ENCODE results near the gene GFER.
"Not testable (repeated sequence)": the region's sequence is repeated elsewhere in the genome, so short reads cannot be mapped to it uniquely, and the experiment has no call there.

GFER gene

DNA sequence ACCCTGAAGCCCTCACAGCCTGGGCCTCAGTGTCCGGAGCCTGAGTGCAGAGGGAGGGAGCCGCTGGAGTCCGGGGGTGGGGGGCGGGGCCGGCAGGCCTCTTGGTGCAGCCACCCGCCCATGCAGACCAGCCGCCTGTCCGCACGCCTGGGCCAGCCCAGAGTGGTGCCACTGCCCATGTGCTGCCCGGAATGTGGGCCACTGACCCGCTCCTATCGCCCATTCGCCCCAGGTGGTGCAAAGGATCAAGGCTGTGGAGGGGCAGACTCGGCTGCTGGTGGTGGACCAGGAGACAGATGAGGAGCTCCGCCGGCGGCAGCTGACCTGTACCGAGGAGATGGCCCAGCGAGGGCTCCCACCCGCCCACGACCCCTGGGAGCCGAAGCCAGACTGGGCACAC, 45.4 kb downstream of the GFER start:
- FAIRE-seq: no peak

DNA sequence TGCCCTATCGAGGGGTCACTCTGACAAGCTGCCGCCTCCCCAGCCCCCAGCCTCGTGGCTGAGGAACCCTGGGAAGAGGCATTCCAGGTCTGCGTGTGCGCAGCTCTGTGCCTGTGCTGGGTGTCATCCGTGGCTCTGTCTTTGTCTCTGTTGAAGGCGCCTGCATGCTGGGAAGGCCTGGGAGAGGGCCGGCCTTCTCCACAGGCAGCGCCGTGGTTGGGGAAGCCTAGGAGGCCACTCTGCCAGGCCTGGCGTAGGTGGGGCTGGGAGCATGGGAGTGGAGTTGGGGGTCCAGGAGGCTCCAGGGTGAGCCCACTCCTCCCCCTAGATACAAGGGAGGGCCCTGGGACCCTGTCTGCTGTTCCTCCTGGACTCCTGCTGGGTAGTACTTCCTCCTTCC, 46.0 kb downstream of the GFER start:
- FAIRE-seq: no peak

DNA sequence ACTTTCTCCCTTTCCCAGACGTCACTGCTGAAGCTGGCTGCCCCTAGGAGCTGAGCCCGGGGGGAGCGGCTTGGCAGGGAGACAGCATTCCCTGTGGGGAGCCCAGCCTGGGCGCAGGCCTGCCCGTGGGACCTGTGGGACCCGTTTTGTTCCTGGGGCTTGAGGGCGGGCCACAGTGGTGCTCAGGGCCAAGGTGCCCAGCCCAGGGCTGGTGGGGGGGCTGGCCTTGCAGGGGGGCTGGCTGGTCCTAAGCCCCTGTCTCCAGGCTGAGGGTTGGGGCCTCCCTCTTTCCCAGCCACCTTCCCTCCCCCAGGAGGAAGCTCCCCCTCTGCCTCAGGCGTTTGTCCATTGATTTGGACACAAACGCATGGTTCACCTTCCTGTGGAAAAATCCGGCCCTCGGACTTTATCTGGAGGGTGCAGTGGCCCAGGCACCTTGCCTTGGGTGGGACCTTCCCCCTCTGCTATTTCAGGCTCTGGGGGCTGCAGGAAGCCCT, 47.1 kb downstream of the GFER start:
- no peak for FAIRE-seq

DNA sequence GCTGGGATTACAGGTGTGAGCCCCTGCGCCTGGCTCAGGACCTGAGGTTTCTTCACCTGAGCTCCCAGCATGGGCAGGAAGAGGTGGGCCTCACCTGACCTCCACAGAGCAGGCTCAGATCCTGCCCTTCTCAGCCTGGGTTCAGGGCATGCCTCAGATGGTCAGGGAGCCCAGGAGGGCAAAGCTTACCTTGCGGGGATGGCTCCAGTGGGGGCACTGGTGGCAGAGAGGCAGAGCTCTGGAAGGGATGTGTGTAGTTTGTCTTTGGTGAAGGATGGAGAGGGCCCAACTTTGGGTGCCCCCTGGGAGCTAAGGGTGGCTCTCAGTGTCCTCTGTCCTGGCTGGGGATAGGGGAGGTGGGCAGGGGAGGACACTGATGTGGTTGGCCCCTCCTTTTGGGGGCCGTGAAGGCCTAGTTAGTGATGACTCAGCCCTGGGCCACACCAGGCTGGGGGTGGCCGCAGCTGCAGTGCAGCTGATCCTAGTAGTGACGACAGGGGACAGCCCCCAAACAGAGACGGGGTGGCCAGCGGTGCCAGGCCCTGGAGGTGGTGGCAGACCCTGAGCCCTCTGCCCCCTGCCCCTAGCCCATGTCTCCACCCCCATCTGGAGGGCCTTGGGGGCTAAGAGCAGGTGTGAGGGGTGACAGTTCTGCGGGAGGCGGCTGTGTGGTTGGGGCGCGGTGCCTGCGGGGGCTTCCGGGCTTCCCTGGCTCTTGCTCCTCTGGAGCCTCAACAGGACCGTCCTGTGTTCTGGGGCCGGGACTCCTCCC, 48.5 kb downstream of the GFER start:
- no peak for FAIRE-seq

DNA sequence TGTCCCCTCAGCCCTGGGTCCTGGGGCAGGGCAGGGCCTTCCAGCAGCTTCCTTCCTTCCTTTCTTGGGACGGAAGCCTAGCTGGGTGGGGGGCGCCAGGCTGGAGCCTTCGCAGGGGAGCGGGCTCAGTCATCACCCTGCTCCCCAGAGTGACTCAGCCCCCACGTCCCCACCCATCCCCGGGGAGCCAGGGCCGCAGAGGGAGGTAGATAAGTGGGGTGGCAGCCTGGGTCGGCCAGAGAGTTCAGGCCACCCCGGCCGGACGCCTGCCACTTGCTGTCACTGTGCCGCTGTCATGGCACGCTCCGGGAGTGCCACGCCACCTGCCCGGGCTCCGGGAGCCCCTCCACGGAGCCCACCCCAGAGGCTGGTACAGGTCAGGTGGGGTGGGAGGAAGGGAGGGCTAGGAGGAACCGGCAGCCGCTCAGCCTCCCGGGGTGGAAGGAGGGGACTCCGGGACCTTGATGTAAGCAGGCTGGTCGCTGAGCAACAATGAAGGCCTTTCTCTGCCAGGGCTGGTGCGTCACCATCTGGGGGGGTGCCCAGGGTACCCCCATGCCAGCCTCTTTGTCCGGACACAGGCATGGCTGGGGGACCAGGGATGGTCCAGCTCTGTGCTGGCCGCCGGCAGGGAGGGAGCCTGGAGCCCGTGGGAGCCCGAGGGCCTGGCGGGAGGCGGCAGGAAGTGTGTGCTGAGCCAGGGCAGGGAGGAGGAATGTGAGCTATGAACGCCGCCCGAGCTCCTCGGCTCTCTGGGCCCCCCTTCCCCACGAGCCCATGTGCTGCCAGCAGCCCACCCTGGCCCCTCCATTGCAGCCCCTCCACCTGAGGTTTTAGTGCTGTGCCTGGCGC, 49.3 kb downstream of the GFER start:
- FAIRE-seq: no peak

DNA sequence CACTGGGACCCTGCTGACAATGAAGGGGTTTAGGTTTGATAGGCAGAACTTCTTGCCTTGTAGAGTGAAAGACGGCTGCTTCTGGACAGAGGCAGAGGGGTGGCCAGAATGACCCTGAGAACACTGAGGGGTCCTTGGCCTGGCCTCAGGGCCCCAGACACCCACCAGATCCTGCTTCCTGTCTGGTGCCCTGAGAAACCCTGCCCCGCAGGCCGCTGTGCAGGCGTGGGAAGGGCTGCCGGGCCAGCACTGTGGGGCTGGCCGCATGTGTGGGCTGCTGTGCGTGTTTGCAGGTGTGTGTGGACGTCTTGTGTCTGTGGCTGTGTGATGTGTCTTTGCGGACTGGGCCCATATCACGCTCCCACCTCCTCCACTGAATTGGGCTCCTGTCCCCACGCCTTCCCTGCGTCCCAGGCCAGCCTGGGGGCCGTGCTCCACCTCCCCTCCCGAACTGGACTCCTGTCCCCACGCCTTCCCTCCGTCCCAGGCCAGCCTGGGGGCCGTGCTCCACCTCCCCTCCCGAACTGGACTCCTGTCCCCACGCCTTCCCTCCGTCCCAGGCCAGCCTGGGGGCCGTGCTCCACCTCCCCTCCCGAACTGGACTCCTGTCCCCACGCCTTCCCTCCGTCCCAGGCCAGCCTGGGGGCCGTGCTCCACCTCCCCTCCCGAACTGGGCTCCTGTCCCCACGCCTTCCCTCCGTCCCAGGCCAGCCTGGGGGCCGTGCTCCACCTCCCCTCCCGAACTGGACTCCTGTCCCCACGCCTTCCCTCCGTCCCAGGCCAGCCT, 50.1 kb downstream of the GFER start:
- not testable (repeated sequence) for FAIRE-seq

DNA sequence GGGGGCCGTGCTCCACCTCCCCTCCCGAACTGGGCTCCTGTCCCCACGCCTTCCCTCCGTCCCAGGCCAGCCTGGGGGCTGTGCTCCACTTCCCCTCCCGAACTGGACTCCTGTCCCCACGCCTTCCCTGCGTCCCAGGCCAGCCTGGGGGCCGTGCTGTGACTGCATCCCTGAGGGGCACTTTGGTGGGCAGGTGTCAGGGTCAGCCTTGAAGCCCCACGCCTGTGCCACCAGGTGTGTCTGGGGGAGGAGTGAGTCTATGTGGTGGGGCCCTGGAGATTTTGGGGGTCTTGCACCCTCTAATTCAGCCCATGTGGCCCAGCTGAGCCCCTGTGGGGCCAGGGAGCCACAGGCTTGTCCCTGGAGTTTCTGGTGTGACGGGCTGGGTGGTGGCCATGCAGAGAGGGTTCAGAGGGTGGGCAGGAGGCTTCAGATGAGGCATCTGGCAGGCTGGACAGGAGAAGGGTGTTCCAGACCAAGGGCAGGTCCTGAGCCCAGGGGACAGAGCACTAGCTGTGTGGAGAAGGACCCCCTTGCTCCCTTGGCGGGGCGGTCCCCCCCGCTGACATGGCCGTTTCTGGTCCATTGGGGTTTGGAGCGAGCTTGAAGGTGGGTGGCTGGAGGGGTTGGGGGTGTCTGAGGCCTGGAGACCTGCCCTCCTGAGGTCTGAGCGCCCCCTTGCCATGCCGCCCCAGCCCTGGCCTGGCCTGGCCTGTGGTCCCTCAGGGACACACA, 50.9 kb downstream of the GFER start:
- no peak for FAIRE-seq

DNA sequence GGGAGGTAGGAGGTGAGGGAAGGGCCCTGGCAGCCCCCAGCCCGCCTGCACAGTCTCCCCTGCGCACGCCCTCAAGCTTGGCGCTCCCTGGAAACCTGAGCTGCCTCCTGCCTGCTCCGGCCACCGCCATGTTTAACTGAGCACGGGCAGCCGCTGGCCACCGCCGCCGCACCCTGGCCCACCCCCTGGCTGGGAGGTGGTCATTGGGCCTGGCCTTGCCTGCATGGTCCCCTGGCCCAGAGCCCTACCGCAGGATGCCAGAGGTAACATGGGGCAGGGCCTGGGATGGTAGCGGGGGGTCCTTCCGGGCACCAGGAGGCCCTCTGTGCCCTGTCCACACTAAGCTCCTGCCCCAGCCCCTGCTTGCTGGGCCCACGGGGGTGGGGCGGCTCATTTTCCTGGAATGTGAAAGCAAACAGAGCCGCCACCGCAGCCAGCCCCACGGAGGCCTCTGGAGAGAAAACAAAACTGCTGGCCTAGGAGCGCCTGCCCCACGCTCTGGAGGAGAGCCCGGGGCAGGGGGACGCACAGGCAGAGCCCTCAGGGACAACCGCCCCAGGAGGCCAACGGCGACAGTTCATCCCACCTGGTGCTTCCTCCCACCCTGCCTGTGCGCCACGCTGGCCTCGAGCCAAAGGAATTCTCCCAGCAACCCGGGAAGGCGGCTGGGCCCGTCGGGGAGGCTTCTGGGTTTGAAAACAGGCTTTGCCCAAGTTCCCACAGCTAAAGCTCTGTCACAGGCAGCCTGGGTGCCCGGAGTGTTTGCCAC, 51.6 kb downstream of the GFER start:
- no peak for FAIRE-seq

DNA sequence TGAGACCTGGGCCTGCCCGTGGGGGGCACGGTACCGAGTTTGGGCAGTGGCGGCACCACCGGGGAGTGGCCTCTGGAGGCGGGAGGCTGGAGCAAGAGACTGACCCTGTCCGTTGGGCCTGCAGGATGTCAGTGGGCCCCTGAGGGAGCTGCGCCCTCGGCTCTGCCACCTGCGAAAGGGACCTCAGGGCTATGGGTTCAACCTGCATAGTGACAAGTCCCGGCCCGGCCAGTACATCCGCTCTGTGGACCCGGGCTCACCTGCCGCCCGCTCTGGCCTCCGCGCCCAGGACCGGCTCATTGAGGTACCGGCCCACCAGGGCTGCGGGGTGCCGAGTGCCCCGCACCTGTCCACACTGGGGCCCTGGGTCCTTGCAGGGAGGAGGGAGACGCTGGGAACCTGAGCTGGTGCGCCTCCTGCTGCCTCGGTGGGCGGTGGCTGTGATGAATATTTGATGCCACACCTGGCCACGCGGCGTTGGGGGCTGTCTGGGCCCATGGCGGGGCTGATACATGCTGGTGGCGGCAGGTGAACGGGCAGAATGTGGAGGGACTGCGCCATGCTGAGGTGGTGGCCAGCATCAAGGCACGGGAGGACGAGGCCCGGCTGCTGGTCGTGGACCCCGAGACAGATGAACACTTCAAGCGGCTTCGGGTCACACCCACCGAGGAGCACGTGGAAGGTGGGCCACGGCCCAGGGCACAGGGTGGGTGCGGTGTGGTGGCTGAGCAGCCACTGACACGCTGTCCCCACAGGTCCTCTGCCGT, 52.4 kb downstream of the GFER start:
- no peak for FAIRE-seq

DNA sequence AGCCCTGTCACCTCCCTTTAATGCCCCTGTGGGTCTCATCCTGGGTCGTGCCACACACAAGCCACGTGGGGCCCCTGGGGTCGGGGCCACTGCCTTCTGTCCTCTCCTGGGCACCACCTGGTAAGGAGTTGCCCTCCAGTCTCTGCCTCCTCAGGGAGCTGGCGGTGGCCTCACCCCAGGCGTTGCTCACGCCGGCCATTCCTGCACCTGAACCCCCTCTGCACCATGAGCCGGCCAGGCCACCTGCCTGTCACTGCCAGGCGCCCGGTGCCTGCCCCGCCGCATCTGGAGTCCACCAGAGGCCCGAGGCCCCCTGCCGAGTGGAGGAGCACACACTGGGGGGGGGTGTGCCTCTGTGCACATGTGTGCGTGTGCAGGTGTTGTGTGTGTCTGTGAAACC, 53.1 kb downstream of the GFER start:
- no peak for FAIRE-seq

All from islet of Langerhans (tissue), 1 donor.